ENCODE data around the gene CES5A.
"Not testable (repeated sequence)": the region's sequence is repeated elsewhere in the genome, so short reads cannot be mapped to it uniquely, and the experiment has no call there.

Gene CES5A

DNA sequence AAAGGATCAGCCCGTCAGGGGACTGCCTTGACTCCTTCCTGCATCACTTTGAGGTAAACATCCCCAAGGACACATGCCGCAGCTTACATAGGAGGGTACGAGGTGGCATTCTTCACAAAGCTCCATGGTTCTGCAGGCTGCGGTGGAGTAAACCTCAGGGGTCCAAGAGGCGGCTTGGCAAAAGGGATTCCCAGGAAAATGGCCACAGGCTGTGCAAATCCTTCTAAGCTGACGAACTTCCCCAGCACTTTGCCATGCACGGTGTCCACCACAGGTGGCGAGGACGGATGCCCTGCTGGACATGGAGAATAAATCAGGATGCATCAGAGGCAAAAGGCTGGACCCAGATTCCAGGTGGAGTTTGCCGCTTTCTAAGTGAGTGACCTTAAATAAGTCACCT, 46.5 kb downstream of the CES5A start:
- no peak for FAIRE-seq
- no peak for DNase-seq (ENCODE audit: insufficient read length, low spot score)
- TF ChIP-seq, protein P1, sequence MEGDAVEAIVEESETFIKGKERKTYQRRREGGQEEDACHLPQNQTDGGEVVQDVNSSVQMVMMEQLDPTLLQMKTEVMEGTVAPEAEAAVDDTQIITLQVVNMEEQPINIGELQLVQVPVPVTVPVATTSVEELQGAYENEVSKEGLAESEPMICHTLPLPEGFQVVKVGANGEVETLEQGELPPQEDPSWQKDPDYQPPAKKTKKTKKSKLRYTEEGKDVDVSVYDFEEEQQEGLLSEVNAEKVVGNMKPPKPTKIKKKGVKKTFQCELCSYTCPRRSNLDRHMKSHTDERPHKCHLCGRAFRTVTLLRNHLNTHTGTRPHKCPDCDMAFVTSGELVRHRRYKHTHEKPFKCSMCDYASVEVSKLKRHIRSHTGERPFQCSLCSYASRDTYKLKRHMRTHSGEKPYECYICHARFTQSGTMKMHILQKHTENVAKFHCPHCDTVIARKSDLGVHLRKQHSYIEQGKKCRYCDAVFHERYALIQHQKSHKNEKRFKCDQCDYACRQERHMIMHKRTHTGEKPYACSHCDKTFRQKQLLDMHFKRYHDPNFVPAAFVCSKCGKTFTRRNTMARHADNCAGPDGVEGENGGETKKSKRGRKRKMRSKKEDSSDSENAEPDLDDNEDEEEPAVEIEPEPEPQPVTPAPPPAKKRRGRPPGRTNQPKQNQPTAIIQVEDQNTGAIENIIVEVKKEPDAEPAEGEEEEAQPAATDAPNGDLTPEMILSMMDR (IDR thresholded peaks at IDR 0.05; ENCODE audit: insufficient read depth, missing control alignments), result no peak

DNA sequence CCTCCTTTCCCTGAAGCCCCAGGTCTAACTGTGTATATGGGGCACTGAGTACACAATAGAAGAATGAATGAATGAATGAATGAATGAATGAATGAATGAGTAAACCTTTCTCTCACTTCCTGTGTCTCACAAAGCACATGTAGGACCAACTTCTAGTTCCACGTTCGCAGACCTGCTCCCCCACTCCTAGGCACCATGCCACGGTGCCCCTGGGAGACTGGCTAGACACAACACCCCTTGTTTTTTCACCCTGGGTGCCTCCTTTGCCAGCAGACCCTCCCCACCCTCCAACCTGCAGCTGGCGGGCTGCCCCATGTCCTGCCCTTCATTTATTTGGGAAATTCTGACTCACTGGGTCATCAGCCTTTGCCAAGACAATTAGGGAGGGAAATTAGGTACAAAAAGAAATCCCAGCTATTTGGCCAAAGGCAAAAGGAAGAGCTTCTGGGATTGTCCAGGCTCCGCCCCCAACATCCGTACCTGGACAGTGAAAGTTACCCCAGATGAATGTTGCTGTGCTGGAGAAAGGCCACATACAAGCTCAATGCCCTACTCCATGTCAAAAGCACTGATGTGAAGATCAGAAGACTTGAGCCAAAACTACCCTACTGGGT, 50.0 kb downstream of the CES5A start:
- TF ChIP-seq, protein P1 (IDR thresholded peaks at IDR 0.05; ENCODE audit: insufficient read depth, missing control alignments), result no peak
- DNase-seq (ENCODE audit: insufficient read length, low spot score), result no peak
- no peak for FAIRE-seq

DNA sequence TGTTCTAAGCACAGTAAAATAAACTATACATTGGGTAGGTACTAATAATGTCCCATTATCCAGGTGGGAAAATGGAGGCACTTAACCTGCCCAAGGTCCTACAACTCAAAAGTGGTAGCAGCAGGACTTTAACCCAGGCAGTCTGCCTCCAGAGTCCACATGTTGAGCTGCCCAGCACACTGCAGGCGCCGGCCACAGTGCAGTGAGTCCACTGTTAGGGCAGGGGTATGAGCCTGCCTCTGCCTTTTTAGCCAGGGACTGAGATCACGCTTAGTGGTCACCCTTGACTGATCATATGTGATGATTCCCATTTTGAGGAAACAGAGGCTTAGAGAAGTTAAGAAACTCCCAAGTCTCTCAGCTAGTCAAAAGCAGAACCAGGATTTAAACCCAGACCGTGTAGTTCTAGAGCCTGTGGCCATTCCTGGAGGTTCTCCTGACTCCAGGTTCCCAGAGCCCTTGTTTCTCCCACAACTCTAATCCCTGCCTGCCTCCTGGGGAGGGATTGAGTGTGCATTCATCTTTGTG, 50.6 kb downstream of the CES5A start:
- TF ChIP-seq, protein P1 (IDR thresholded peaks at IDR 0.05; ENCODE audit: insufficient read depth, missing control alignments), result no peak
- FAIRE-seq (no peak), DNase-seq (ENCODE audit: insufficient read length, low spot score) (no peak)

DNA sequence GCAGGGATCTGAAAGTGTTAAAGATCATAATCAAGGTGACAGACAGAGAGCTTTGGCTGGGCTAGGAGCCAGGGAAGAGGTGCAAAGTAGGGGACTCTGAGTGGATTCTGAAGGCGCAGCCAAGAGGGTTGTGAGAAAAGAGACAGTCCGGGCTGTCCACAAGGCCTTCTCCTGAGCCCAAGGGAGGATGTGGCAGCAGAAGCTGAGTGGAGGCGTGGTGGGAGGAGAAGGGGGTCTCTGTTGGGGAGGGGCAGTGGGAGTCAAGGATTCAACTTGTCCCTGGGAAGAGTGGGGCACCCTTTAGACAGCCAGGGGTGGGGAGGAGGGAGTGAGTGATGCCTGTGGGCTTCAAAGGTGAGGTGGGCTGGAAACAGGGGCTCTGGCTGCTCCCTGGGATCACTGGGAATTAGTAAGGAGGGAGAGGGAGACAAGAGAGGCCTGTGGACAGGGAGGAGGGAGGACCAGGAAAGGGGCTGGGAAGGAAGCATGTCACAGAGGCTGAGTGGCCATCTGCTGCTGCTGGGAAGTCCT, 52.8 kb downstream of the CES5A start:
- FAIRE-seq (no peak), DNase-seq (ENCODE audit: insufficient read length, low spot score) (no peak)
- TF ChIP-seq, protein P1 (IDR thresholded peaks at IDR 0.05; ENCODE audit: insufficient read depth, missing control alignments), result no peak

DNA sequence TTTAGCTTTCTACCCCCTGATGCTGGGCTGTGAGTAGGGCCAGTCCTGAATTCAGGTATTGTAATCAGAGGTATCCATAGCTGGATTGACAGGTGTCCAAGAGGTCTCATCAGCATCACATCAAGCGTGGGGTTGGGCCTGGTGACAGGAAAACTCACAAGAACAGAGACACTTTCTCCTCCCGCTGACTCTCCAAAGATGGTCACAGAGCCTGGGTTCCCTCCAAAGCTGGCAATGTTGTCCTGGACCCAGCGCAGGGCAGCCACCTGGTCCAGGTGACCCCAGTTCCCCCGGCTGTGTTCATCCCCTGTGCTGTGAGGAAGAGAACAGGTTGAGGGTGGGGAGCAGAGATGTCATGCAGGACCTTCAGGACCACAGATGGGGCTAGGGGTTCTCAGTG, 54.0 kb downstream of the CES5A start:
- no peak for FAIRE-seq
- no peak for DNase-seq (ENCODE audit: insufficient read length, low spot score)
- TF ChIP-seq, protein P1 (IDR thresholded peaks at IDR 0.05; ENCODE audit: insufficient read depth, missing control alignments), result no peak

DNA sequence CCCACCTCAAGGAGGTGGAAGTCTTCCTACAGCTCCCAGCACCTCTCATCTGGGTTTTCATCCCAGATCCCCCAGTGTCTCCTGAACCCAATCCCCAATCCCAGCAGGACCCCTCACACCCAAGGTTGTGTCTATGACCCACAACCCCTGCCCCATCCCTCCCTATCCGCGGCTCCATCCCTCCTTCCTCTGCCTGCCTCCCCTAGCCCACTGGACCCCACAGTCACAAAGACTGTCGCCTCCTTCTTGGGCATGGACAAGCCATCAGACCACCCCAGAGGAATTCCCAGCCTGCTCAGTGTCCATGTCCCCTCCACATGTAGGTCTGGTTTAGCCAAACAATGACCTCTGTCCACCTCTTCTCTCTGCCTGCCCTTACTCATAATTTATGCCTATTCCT, 54.6 kb downstream of the CES5A start:
- DNase-seq (ENCODE audit: insufficient read length, low spot score), result no peak
- TF ChIP-seq, protein P1 (IDR thresholded peaks at IDR 0.05; ENCODE audit: insufficient read depth, missing control alignments), result no peak
- FAIRE-seq, result no peak

DNA sequence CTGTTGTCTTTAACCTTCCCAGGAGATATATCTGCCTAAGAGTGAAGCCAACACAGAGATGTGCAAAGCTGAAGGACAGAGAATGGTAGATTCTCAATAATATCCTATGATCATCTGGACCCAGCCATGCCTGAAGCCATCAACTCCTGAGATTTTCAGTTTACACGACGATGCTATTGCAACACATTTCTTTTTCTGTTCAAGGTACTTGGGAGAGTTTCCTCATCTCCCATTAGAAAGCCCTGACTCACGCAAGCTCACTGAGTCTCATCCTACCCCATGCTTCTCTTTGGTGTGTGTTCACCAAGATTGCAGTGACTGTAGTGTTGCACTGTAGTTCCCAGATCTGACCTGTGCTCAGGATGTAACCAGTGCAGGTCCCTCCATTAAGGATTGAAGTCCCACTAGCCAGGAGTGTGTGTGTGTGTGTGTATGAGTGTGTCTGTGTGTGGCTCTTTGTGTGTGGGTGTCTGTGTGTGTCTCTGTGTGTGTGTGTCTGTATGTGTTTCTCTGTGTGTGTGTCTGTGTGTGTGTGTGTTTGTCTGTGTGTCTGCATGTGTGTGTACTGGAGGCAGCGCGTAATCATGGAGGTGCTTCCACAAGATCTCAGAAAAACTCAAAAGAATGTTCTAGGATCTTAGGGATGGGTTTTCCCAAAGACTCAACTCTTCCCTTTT, 57.8 kb downstream of the CES5A start:
- DNase-seq (ENCODE audit: insufficient read length, low spot score), result no peak
- TF ChIP-seq, protein P1 (IDR thresholded peaks at IDR 0.05; ENCODE audit: insufficient read depth, missing control alignments), result no peak
- no peak for FAIRE-seq

DNA sequence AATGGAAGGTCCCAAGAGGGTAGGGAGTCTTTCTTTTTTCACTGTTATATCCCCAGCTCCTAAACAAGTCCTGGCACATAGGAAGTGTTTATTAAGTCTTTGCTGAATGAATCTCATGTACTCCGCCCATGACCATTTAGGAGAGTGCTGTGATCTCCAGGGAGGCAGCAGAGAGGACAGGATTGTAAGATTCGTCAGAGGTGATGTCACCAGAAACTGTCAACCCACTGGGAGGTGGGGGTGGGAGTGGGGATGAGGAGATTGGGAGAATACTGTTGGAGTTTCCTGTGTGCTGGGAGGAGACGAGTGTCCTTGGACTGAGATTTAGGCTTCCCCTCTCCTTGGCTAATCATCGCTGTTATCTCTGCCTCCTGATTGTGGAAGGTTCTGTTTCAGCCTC, 59.0 kb downstream of the CES5A start:
- not testable (repeated sequence) for FAIRE-seq

More for the DNA sequence above, 59.0 kb downstream of the CES5A start:
- not testable (repeated sequence) for DNase-seq (ENCODE audit: insufficient read length, low spot score)
